Measurements from ENCODE around the gene IFIT1B. TPM values are rescaled to one million over a fixed set of nuclear protein-coding genes. Genes with fewer than 3 reads are reported as not detected.

IFIT1B gene
- polyA plus RNA-seq, 1 experiment: not detected

GRCh38 chr10:89419548-89419947 lies 41.7 kb downstream of the IFIT1B start:
- CTCF ChIA-PET: interaction anchor here (0.6 to 2.4 kb wide), 11 partner anchors 9 to 224 kb away, joined by 3 to 12 read pairs (median 4); no protein-coding TSS in a partner anchor
- Histone ChIP-seq H3K27me3 (ENCODE audit: control insufficient read depth, insufficient read depth, low read length) (no peaks in the 10 kb centered on the region), H3K4me3 (ENCODE audit: low read depth, low read length) (no peak overlapping the region), H3K27ac (ENCODE audit: low read depth, low read length) (no peak overlapping the region), H3K9me3 (ENCODE audit: control insufficient read depth, insufficient read depth, low read length) (no peaks in the 10 kb centered on the region)
- POLR2A ChIA-PET: no interaction called here
- peak; percentile 63 for TF ChIP-seq CTCF (IDR thresholded peaks at IDR 0.05; ENCODE audit: low read depth, low read length)
- DNase-seq (ENCODE audit: low read depth, low spot score): no peak

GRCh38 chr10:89421018-89421476 lies 43.2 kb downstream of the IFIT1B start:
- Histone ChIP-seq H3K9me3 (ENCODE audit: control insufficient read depth, insufficient read depth, low read length) (no peaks in the 10 kb centered on the region), H3K4me3 (ENCODE audit: low read depth, low read length) (no peak overlapping the region), H3K27me3 (ENCODE audit: control insufficient read depth, insufficient read depth, low read length) (no peaks in the 10 kb centered on the region), H3K27ac (ENCODE audit: low read depth, low read length) (no peak overlapping the region)
- no peak for TF ChIP-seq CTCF (IDR thresholded peaks at IDR 0.05; ENCODE audit: low read depth, low read length)
- DNase-seq (ENCODE audit: low read depth, low spot score): no peak
- POLR2A ChIA-PET: no interaction called here
- CTCF ChIA-PET: no interaction called here

- Histone ChIP-seq H3K9me3 (ENCODE audit: control insufficient read depth, insufficient read depth, low read length) (no peaks in the 10 kb centered on the region), H3K4me3 (ENCODE audit: low read depth, low read length) (no peak overlapping the region), H3K27ac (ENCODE audit: low read depth, low read length) (no peak overlapping the region), H3K27me3 (ENCODE audit: control insufficient read depth, insufficient read depth, low read length) (no peaks in the 10 kb centered on the region)
- CTCF ChIA-PET: interaction anchor here (0.6 kb wide), 1 partner anchor 205 kb away, joined by 5 read pairs; no protein-coding TSS in a partner anchor
- no peak for TF ChIP-seq CTCF (IDR thresholded peaks at IDR 0.05; ENCODE audit: low read depth, low read length)
- POLR2A ChIA-PET: no interaction called here
- DNase-seq (ENCODE audit: low read depth, low spot score): no peak
Measured at GRCh38 chr10:89425000-89425399, 47.1 kb downstream of the IFIT1B start.

- Histone ChIP-seq H3K27me3 (ENCODE audit: control insufficient read depth, insufficient read depth, low read length) (no peaks in the 10 kb centered on the region), H3K4me3 (ENCODE audit: low read depth, low read length) (no peak overlapping the region), H3K9me3 (ENCODE audit: control insufficient read depth, insufficient read depth, low read length) (no peaks in the 10 kb centered on the region), H3K27ac (ENCODE audit: low read depth, low read length) (no peak overlapping the region)
- ChIA-PET POLR2A (no interaction called here), CTCF (interaction anchor here (1.0 to 2.5 kb wide), 5 partner anchors 9 to 285 kb away, joined by 3 to 20 read pairs (median 6); no protein-coding TSS in a partner anchor)
- peak; percentile 84 for TF ChIP-seq CTCF (IDR thresholded peaks at IDR 0.05; ENCODE audit: low read depth, low read length)
- DNase-seq (ENCODE audit: low read depth, low spot score): peak; percentile 50
Measured at GRCh38 chr10:89426230-89426868, 48.5 kb downstream of the IFIT1B start.

- CTCF ChIA-PET: interaction anchor here (1.0 to 2.5 kb wide), 4 partner anchors 9 to 137 kb away, joined by 4 to 20 read pairs (median 12); no protein-coding TSS in a partner anchor
Measured at GRCh38 chr10:89427629-89428028, 49.8 kb downstream of the IFIT1B start.

More at GRCh38 chr10:89427629-89428028, 49.8 kb downstream of the IFIT1B start:
- no peaks in the 10 kb centered on the region for H3K9me3 ChIP-seq (ENCODE audit: control insufficient read depth, insufficient read depth, low read length)
- POLR2A ChIA-PET: no interaction called here
- peak overlapping the region; percentile 50 for H3K27ac ChIP-seq (ENCODE audit: low read depth, low read length)
- TF ChIP-seq CTCF (IDR thresholded peaks at IDR 0.05; ENCODE audit: low read depth, low read length): no peak
- no peak overlapping the region for H3K4me3 ChIP-seq (ENCODE audit: low read depth, low read length)
- peak; percentile 48 for DNase-seq (ENCODE audit: low read depth, low spot score)
- H3K27me3 ChIP-seq (ENCODE audit: control insufficient read depth, insufficient read depth, low read length): no peaks in the 10 kb centered on the region

Measured in AG04450 (cell line).